H9 (cell line): Measurements from ENCODE around the gene SPDEF. TPM values are rescaled to one million over a fixed set of nuclear protein-coding genes. Genes with fewer than 3 reads are reported as not detected.

Experiments
- DNase-seq: peaks from one replicate; pipeline ENCODE4 v3.0.0-alpha.2; 2017
- H2AFZ ChIP-seq: one replicate; pipeline ENCODE4 v1.6.1; 2013; ENCODE audit warnings: mild to moderate bottlenecking, low read length, control low read depth, moderate library complexity
- H2AK5ac ChIP-seq: 2 replicates; pipeline ENCODE4 v1.6.1; 2013; ENCODE audit warnings: low read length, control low read depth, mixed read lengths; ENCODE audit not compliant: insufficient read length
- H2BK120ac ChIP-seq: one replicate; pipeline ENCODE4 v1.6.1; 2013; ENCODE audit warnings: low read depth, mild to moderate bottlenecking, low read length, control low read depth, inconsistent platforms; ENCODE audit not compliant: poor library complexity, severe bottlenecking
- H2BK12ac ChIP-seq: 2 replicates; pipeline ENCODE4 v1.6.1; 2013; ENCODE audit warnings: low read length, control low read depth, mixed read lengths, low read depth; ENCODE audit not compliant: insufficient read length
- H2BK15ac ChIP-seq: 2 replicates; pipeline ENCODE4 v1.6.1; 2013; ENCODE audit warnings: low read depth, low read length, control low read depth
- H2BK20ac ChIP-seq: one replicate; pipeline ENCODE4 v1.6.1; 2013; ENCODE audit warnings: low read depth, mild to moderate bottlenecking, low read length, control low read depth, inconsistent platforms; ENCODE audit not compliant: poor library complexity, severe bottlenecking
- H2BK5ac ChIP-seq: 2 replicates; pipeline ENCODE4 v1.6.1; 2013; ENCODE audit warnings: low read length, control low read depth, mixed read lengths; ENCODE audit not compliant: insufficient read length
- H3K14ac ChIP-seq: 2 replicates; pipeline ENCODE4 v1.6.1; 2013; ENCODE audit warnings: low read length, control low read depth; ENCODE audit not compliant: insufficient read depth
- H3K18ac ChIP-seq: 2 replicates; pipeline ENCODE4 v1.6.1; 2013; ENCODE audit warnings: low read depth, mild to moderate bottlenecking, mixed read lengths, low read length, control low read depth; ENCODE audit not compliant: insufficient read length
- H3K23ac ChIP-seq: 2 replicates; pipeline ENCODE4 v1.6.1; 2013; ENCODE audit warnings: low read length, control low read depth, mixed read lengths, low read depth; ENCODE audit not compliant: insufficient read length
- H3K23me2 ChIP-seq: 2 replicates; pipeline ENCODE4 v1.6.1; 2013; ENCODE audit warnings: low read depth, mild to moderate bottlenecking, mixed read lengths, low read length, control low read depth; ENCODE audit not compliant: insufficient read length, poor library complexity, severe bottlenecking
- H3K27ac ChIP-seq: 2 replicates; pipeline ENCODE4 v1.5.1; 2013; ENCODE audit warnings: low read length, control low read depth, mixed read lengths, low read depth; ENCODE audit not compliant: insufficient read length
- H3K27me3 ChIP-seq: 2 replicates; pipeline ENCODE4 v1.6.1; 2013; ENCODE audit warnings: low read length, control low read depth, inconsistent platforms; ENCODE audit not compliant: insufficient read depth
- H3K4ac ChIP-seq: 2 replicates; pipeline ENCODE4 v1.6.1; 2013; ENCODE audit warnings: low read depth, mild to moderate bottlenecking, control low read depth, inconsistent platforms, low read length, moderate library complexity
- H3K4me1 ChIP-seq: 2 replicates; pipeline ENCODE4 v1.6.1; 2013; ENCODE audit warnings: low read length, control low read depth, inconsistent platforms; ENCODE audit not compliant: insufficient read depth
- H3K4me2 ChIP-seq: 2 replicates; pipeline ENCODE4 v1.6.1; 2013; ENCODE audit warnings: low read length, control low read depth, mixed read lengths; ENCODE audit not compliant: insufficient read length, insufficient read depth
- H3K56ac ChIP-seq: 2 replicates; pipeline ENCODE4 v1.6.1; 2013; ENCODE audit warnings: low read depth, mild to moderate bottlenecking, mixed read lengths, low read length, control low read depth; ENCODE audit not compliant: insufficient read length
- H3K79me1 ChIP-seq: 2 replicates; pipeline ENCODE4 v1.6.1; 2013; ENCODE audit warnings: low read depth, mild to moderate bottlenecking, moderate library complexity, low read length, control low read depth, inconsistent platforms; ENCODE audit not compliant: insufficient read depth, poor library complexity, severe bottlenecking
- H3K79me2 ChIP-seq: 2 replicates; pipeline ENCODE4 v1.6.1; 2013; ENCODE audit warnings: low read length, control low read depth, inconsistent platforms; ENCODE audit not compliant: insufficient read depth
- H3K9ac ChIP-seq: 2 replicates; pipeline ENCODE4 v1.6.1; 2013; ENCODE audit warnings: low read length, control low read depth, mixed read lengths; ENCODE audit not compliant: insufficient read length; ENCODE audit errors: extremely low read depth
- H3K9me3 ChIP-seq: one replicate; pipeline ENCODE4 v1.6.1; 2013; ENCODE audit warnings: low read depth, low read length, inconsistent platforms; ENCODE audit not compliant: control insufficient read depth
- H3T11ph ChIP-seq: one replicate; pipeline ENCODE4 v1.6.1; 2013; ENCODE audit warnings: mild to moderate bottlenecking, low read length, control low read depth, inconsistent platforms
- H4K20me1 ChIP-seq: one replicate; pipeline ENCODE4 v1.6.1; 2013; ENCODE audit not compliant: control insufficient read depth, insufficient read length, insufficient read depth
- H4K5ac ChIP-seq: 2 replicates; pipeline ENCODE4 v1.6.1; 2013; ENCODE audit warnings: low read depth, mild to moderate bottlenecking, mixed read lengths, low read length, control low read depth; ENCODE audit not compliant: insufficient read length
- H4K8ac ChIP-seq: replicated peaks from 2 replicates; pipeline ENCODE4 v1.6.1; 2013; ENCODE audit warnings: low read length, control low read depth, mixed read lengths, low read depth; ENCODE audit not compliant: insufficient read length
- H4K91ac ChIP-seq: 2 replicates; pipeline ENCODE4 v1.6.1; 2013; ENCODE audit warnings: low read depth, mild to moderate bottlenecking, moderate library complexity, mixed read lengths, low read length, control low read depth; ENCODE audit not compliant: insufficient read length
- H3K27ac Mint-ChIP-seq, 3 experiments: 2 replicates in 2 of 3; 3 replicates in 1 of 3; pipeline ENCODE4 v1.8.0; 2020 to 2021; ENCODE audit warnings: mixed read lengths in 3 of 3, mild to moderate bottlenecking in 1 of 3, moderate library complexity in 1 of 3
- H3K27me3 Mint-ChIP-seq: 2 replicates; pipeline ENCODE4 v1.8.0; 2021; ENCODE audit warnings: low read depth, mild to moderate bottlenecking, moderate library complexity, mixed read lengths
- H3K36me3 Mint-ChIP-seq, 3 experiments: 2 replicates in 2 of 3; 3 replicates in 1 of 3; pipeline ENCODE4 v1.8.0; 2020 to 2021; ENCODE audit warnings: low read depth in 3 of 3, mixed read lengths in 3 of 3; ENCODE audit not compliant: insufficient read depth in 1 of 3
- H3K4me1 Mint-ChIP-seq, 2 experiments: 2 replicates each; pipeline ENCODE4 v1.8.0; 2020; ENCODE audit warnings: mixed read lengths in 2 of 2
- H3K4me3 Mint-ChIP-seq, 2 experiments: 2 replicates in 1 of 2; 3 replicates in 1 of 2; pipeline ENCODE4 v1.8.0; 2020 to 2021; ENCODE audit warnings: mild to moderate bottlenecking in 2 of 2, mixed read lengths in 2 of 2, moderate library complexity in 1 of 2
- H3K9me3 Mint-ChIP-seq, 2 experiments: 2 replicates in 1 of 2; 3 replicates in 1 of 2; pipeline ENCODE4 v1.8.0; 2020; ENCODE audit warnings: mild to moderate bottlenecking in 2 of 2, mixed read lengths in 2 of 2, moderate library complexity in 1 of 2
- CTCF ChIP-seq: fragments of 200-600 bp; sonication (generic); conservative IDR thresholded peaks from 3 replicates; pipeline ENCODE4 v1.8.0; 2021; ENCODE audit warnings: antibody characterized with exemption, mild to moderate bottlenecking
- WGBS: extraction: QIAGEN DNeasy Blood & Tissue Kit; methylation state at CpG from one replicate; pipeline ENCODE4 v1.1.7; 2013; ENCODE audit warnings: missing lambda C conversion rate, low lambda C conversion rate, mixed read lengths; ENCODE audit not compliant: insufficient read length; ENCODE audit errors: extremely low coverage; 5-methylcytosine and 5-hydroxymethylcytosine counted together
- total RNA-seq: library from RNA; stranded (reverse); gene quantifications from 2 replicates; pipeline ENCODE4 v1.2.1, GENCODE V29; 2021

The SPDEF gene
- total RNA-seq, 1 experiment from 2014 or later = 0.15 TPM

- Histone ChIP-seq H4K5ac (no peak overlapping the region), H3K9me3 (no peaks in the 10 kb centered on the region), H3K9ac (no peak overlapping the region), H3K27ac (no peak overlapping the region), H4K20me1 (no peaks in the 10 kb centered on the region), H2AK5ac (no peak overlapping the region), H3K4me2 (no peak overlapping the region), H2BK5ac (no peak overlapping the region), H2AFZ (no peak overlapping the region), H2BK15ac (no peak overlapping the region), H3T11ph (no peak overlapping the region), H4K91ac (no peak overlapping the region), H2BK20ac (no peak overlapping the region), H3K4ac (no peak overlapping the region), H4K8ac (no peak overlapping the region), H3K56ac (no peak overlapping the region), H3K79me2 (no peaks in the 10 kb centered on the region), H3K14ac (no peak overlapping the region; the same call in 1 of the 2 replicates), H2BK120ac (no peak overlapping the region), H3K27me3 (no peaks in the 10 kb centered on the region), H3K4me1 (no peaks in the 10 kb centered on the region), H3K79me1 (no peaks in the 10 kb centered on the region), H3K23ac (no peak overlapping the region), H3K18ac (no peak overlapping the region), H3K23me2 (no peaks in the 10 kb centered on the region), H2BK12ac (no peak overlapping the region)
- DNase-seq = no peak
- Mint-ChIP-seq H3K4me3 (no peak overlapping the region), H3K36me3 (no peaks in the 10 kb centered on the region), H3K27me3 (no peaks in the 10 kb centered on the region; the same call in none of the 2 replicates), H3K4me1 (peaks cover 7 to 13% of the 10 kb centered on the region in 2 experiments), H3K27ac (no peak overlapping the region), H3K9me3 (no peaks in the 10 kb centered on the region)
- no CpG with 5 or more reads among the region's 11 CpGs for WGBS
- no peak for TF ChIP-seq CTCF
Observed at GRCh38 chr6:34546551-34547321, 9.4 kb downstream of the SPDEF start.
